Myocyte (in vitro differentiated cells): Measurements from ENCODE around the gene ARHGEF4. TPM values are rescaled to one million over a fixed set of nuclear protein-coding genes. Genes with fewer than 3 reads are reported as not detected.

Experiments
- DNase-seq: peaks from one replicate; pipeline ENCODE4 v3.0.0-alpha.2; 2012; ENCODE audit warnings: low read depth
- total RNA-seq: library from RNA; depleted of rRNA; stranded (reverse); fragments of >200 nt; gene quantifications from 2 replicates; pipeline ENCODE4 v1.2.3, GENCODE V29; 2014

Gene ARHGEF4
- total RNA-seq, 1 donor from 2014 or later, result 0.86 TPM

DNA sequence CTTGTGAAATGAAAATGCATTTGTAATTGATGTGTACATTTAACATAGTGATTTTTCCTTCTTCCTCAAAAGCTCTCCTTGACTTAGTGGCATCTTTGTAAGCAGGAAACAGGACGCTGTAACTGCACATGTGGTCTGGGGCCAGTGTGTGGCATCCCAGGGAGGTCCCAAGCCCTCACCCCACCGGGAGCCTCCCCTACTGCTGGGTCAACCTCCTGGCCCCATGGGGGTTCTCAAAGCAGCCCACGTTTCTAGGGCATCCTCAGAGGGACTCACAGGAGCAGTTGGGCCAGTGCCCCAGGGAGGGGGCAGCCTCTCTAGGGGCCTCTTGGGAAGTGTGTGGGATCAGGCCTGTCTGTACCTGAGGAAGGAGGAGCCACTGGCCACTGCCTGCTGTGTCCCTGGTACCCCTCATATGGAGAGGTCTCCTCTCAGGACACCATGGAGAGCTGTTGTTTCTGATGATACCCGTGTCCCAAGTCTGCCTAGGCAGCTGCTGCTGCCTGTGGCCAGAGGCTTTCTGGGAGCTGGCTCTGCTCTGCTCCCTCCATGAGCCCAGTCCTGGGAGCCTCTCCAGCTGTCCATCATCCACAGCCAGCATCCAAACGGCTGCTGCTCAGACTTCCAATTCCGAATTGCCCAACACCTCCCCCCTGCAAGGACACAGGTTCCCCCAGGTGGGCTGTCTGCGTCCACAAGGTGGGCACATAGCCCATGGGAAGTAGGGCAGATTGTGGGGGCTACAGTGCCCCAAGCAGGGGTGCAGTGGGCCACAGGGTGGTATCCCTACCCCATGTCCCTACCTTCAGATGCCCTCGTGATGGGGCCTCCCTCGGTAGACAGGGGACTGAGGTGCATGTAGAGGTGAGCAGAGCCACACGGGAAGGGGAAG, 13.4 kb downstream of the ARHGEF4 start:
- no peak for DNase-seq

DNA sequence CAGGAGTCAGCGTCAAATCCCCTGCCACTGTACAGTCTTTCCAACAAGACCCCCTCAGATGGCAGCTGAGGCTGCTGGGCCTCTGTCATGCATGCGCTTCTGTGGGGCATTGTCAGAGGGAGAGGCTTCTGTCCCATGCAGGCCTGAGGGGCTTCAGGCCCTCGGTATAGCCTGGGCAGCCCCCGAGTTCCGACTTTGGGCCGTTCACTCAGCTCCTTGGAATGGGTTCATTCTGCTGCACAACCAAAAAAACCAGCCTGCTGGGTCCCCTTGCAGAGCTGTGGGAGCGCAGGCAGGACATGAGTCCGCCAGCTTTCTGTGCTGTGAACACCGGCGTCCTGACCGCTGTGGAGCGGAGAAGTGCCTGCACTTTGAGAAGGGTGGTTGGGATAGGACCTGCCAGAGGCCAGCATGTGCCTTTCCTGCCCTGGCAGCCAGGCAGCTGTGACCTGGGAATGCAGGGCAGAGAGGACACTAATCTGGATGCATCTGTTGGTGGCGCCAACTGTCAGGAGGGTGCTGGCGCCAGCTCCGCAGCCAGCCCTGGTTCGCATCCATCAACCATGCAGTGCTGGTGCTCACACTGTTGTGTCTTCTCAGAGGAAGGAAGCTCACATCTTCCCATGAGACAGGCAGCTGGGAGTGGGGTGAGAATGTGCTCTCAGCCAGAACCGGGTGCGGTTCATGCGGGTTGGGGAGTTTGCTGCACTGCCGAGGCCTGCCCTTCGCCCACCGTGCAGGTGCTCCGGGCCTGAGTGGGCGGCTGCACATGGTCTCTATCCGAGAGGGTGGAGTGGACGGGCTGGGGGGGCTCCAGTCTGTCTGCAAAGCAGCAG, 14.3 kb downstream of the ARHGEF4 start:
- DNase-seq, result peak; percentile 2

DNA sequence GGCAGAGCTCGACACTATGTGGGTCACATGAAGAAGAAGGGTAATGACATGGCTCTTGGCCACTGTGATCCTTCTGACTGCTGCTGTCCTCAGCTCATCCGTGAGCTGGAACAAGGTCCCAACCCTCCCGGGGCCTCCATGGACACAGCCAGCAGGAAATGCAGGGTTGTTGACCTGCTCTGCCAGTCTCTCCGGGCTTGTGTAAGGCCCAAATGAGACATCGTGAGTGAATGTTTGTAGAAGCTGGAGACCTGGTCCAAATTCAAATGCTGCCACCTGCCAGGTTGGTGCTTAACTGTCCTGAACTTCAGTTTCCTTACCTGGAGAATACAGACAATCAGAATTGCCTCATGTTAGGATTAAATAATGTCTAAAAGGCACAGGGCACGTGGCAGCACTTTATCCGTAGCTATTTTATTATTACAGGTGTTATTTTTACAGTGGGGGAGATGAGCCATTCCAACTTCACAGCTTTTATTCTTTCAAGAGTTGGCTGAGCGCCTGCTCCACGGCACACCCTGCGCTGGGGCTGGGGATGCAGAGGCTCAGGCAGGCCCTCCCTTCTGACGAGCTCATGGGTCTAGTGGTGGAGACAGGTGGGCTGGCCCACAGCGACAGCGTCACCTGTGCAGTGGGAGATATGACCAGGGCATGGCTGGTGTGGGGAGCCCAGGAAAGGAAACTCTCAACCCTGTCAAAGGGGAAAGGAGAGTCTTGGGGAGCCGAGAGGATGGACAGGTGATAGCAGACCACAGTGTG, 15.1 kb downstream of the ARHGEF4 start:
- DNase-seq, result no peak

DNA sequence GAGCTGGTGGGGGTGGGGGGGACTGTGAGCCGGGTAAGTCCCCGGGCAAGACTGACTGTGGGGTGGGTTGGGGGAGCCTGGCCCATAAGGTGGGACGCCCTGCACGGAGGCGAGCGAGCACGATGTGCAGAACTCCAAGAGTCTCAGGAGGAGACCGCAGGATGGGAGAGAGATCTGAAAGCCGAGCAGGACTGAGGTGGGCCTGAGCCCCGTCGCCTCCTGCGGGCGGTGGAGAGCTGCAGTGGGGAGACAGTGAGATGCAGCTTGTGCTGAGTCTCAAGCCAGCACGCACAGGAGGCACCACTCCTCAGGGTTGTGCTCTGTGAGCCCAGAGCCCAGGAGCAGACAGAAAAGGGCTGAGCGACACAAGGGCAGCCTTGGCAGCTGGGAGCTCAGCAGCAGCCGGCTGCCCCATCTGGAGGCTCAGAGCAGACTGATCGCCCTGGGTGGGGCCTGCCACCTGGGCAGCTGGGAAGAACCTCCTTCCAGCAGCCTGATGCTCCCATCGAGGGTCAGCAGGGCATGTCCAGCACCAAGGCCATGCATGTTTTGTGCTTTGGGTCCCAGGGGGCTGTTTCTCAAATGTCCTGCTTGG, 15.9 kb downstream of the ARHGEF4 start:
- no peak for DNase-seq

DNA sequence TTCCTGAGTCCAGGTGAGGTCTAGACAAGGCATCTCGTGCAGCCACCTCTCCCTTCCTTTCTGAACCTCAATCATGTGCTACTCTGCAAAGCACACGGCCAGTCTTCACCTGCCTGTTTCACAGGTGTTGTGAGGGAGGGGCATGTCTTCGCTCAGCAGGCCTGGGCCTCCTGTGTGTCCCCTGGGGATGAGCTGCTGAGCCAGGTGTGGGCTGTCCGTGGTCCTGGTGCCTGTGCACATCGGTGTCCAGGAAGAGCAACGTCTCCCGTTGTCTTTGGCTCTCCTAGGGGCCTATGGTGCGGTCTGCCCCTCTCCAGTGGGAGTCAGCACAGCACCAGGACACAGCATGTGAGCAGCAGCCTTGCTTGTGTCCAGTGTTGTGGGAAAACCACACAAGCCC, 16.7 kb downstream of the ARHGEF4 start:
- no peak for DNase-seq

DNA sequence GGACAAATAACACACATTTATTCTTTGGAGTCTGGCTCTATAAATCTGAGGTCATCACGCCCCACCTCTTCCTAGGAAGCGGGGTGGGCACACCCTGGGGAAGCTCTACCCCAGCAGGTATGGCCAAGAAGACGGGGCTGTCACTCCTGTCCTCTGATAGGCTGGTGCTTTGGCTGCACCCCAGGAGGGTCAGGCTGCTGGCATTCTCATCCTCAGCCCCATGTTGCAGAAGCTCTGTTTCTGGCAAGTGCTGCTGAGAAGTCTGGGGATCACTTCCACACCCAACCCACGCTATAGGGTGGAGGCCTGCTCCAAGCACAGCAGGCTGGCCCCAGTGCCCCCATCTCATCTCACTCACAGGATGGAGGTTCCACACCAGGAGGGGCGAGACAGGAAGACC, 17.6 kb downstream of the ARHGEF4 start:
- DNase-seq, result no peak

DNA sequence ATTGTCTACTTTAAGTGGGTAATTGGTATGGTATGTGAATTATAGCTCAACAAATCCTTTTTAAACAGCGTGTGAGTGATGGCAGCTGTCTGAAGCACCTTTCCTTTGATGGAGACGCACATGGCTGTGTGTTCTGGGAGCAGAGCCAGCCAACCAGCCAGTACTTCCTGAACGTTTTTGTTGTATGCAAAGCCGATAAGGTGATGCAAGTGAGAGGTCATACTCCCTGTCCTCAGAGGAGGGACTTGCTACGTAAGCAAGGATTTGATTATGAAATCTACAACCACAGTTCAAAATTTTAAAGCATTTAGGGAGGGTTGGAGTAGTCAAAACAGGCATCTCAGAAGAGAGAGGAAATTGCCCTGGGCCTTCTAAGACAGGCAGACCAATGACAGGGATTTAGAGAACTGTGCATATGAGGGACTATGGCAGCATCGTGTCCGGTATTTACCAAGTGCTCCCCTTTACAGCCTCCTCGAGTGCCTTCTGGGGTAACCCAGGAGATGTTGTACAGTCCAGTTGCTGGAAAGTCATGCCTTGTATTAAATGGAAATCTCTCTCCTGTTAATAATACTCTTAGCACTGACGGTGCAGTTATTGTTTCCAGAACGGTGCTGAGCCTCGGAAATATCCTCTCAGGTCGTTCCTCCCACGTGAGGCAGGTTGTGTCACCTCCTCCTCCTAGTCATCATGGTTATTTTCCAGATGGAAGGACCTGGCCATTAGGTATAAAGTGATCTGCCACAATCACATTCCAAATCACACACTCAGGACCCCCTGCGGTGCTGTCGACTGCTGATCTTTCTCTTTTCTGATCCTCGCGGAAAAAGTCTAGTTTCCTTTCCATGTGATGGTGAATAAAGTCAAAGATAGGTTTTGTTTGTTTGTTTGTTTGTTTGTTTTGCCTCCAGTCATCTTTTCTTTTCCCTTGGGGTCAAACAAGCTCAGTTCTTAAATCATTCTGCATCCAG, 28.4 kb downstream of the ARHGEF4 start:
- no peak for DNase-seq

DNA sequence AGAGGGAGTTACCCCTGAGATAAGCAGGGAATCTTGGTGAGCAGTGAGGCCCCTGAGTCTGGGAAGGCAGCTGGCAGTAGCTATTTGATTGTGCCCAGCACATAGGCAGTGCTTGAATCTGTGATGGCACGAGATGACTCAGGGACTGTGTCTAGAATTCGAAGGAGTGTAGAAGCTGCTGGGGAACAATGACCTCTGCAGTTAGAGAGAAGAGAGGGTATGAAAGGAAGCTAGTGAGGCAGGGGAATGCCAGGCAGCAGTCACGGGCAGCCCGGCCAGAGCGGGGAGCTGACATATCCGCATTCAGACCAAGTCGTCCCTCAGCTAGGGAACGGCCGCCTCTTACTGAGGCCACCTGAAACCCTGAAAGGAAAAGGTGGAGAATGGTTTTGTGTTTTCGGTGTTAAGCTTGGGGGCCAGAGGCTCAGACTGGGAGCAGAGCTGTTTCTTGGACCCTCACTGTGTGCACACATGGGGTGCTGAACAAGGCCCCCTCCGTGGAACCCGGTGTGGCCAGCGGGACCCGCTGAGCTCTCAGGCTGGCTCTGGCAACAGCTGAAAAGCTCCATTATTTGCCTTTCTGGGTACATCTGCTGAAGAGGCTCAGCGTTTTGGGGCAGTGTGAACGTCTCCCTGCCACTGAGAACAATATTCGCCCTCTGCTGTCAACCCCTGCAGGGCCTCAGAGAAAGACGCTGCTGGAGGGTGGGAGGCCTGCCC, 32.9 kb downstream of the ARHGEF4 start:
- no peak for DNase-seq

DNA sequence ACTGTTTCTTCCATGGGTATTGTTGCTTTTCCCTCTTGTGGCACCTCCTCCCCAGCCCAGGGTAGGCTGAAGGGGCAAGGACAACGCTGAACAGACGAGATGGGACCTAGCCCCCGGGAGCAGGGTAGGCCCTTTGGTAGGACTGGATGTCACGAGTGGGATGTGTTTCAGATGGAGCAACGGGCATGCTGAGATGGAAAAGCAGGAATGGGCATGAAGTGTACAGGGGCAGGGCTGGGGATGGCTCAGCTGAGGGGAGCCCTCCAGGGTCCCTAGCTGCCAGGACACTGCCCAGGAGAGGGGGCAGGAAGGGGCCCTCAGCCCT, 33.4 kb downstream of the ARHGEF4 start:
- no peak for DNase-seq

DNA sequence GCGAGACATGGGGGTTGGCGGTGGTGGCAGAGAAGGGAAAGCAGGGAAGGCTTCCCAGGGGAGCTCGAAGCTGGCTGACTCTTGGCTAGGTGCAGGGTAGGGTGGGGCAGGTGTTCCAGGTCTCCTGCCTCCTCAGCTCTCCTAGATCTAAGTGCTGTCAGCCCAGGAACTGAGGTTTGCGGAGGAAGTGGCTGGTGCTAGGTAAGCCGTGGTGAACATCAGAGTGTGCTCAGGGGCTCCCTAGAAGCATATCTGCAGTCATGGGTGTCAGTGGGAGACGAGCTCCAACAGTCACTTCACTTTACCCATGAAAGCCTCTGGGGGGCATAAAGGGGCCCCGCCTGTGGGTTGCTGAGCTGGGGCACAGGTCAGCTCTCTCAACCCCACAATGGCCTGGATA, 34.1 kb downstream of the ARHGEF4 start:
- DNase-seq, result no peak

DNA sequence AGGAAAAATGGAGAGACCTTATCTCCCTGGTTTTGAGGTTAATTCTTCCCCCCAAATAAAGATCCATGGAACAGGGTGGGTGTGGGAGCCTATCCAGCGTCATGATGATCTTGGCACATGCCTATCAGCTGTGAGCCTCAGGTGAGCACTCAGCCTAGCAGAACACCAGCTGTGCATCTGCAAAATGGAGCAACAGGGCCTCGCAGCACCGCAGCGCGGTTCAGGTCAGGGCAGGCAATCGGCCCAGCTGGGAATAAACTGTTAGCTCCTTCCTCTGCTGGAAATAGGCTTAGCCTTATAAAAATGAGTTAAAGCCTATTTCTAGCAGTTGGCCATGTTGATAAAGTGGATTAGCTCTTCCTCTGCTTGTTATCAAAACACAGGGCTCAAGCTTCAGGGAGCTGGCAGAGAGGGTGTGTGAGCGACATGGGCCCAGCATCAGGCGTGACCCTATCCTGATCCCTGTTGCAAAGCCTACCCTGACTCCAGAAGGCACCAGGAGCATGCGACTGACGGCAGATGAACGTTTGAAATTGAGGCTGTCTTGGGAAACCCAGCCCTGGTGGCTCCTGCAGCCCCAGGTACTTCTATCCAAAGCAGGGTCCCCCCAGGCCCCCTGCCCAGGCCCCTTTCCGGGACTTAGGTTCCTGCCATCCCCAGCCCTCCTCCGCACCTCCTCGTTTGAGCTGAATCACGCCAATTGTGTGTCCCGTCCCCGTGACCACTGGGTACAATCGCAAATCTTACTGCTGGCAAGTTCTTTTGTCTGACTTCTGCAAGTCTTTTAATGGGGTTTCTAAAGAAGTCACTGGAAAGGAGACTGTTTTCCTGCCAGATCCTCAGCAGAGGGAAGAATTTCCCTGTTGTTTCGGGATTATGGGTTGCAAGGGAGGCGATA, 35.4 kb downstream of the ARHGEF4 start:
- no peak for DNase-seq

DNA sequence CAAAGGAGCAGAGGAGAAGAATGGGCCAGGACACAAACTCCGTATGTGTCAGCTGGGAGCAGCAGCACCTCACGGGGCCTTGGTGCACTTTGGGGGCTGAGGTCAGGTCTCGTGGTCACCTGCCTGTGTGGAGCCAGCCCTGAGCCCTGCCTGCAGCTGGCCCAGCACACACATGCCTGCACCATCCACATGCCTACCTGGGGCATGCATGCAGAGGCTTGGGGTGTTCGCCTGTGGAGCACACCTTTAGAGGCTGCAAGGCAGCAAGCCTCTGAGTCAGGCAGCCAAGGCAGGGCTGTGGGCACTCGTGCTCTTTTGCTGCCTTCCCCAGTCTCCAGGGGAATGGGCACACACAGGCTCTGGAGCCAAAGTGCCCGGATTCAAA, 36.0 kb downstream of the ARHGEF4 start:
- no peak for DNase-seq

DNA sequence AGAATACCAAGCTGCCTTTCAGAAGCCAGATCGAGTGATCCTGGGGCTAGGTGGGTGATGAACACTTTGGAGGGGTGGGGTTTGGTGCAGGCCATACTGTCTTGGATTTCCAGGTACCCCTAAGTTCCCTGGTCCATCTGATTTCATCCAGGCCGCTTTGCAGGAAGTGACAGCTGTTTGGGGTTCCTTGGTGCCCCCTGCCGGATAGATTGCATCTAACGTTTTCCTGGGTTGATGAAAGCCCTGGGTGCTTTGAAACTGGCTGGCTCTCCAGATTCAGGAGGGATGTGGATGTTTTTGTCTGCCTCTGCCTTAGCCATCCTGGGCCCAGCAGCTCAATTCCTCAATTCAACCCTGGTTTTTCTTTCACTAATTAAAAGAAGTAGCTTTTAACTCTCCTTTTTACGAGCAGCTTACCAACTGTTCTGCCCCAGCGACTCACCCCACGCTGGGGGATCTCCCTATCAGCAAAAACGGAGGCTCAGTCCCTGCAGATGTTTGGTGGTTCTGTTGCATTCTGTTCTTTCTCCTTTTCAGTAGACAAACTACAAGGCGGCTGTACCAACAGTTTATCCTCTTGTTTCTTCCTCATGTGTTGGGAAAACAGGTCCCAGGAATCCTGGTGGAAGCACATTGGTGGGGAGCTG, 37.1 kb downstream of the ARHGEF4 start:
- peak; percentile 57 for DNase-seq

DNA sequence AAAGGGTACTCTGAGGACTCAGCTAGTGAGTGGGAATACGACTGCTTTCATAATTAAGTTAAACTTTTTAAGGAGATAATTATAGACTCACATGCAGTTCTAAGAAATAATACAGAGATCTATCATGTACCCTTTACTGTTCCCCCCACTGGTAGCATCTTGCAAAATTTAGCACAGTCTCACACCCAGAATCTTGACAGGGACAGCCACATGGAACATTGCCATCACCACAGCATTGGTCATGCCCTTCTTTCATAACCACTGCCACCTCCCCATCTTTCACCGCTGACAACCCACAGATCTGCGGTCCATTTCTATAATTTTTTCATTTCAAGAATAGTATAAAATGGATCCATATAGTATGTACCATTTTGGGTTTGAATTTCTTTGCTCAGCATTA, 37.8 kb downstream of the ARHGEF4 start:
- no peak for DNase-seq

DNA sequence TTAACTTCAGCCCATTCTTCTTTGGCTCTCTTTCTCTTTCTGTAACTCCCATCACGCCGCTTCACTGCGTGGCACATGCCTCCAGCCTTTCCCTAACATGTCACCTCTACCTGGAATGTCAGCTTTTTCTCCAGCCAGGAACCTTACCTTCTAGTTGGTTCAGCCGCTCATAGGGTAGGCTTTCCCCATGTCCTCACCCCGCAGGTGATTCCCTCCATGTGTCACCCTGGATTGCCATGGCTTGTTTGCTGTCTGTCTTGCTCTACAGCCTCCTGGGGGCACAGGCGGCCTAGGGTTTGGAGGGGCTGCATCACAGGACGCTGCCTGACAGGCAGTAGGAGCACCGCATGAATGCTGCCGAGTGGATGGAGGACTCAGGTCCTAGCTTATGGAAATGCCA, 39.2 kb downstream of the ARHGEF4 start:
- no peak for DNase-seq

DNA sequence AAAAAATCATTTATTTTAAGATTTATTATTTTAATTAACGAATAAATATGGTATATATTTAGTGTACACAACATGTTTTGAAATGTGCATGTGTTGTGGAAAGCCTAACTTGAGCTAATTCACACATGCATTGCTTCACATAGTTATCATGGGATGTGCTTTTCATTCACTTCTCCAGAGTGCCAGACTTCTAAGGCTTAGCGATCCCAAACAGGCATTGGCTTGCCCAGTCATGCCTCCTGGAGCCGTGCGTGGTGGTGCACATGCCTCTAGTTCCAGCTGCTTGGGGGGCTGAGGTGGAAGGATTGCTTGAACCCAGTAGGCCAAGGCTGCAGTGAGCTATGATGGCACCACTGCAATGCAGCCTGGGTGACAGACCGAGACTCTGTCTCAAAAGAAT, 40.5 kb downstream of the ARHGEF4 start:
- no peak for DNase-seq

DNA sequence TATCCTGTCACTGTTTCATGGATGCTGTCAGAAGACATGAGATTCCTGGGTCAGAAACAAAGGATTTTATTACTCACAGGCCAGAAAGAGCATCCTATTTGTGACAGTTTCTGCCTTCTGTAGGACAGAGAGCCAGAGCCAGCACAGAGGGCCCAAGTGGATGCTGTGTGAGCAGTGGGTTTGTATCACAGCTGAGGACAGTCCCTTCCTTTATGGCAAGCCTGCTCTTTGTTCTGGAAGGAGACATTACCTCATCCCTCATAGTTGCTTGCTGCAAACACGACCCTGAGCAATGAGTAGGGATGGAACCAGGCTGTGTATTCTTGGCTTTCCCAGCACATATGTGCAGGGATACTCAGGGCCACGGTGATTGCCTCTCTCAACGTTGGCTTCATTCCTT, 41.6 kb downstream of the ARHGEF4 start:
- DNase-seq, result no peak

DNA sequence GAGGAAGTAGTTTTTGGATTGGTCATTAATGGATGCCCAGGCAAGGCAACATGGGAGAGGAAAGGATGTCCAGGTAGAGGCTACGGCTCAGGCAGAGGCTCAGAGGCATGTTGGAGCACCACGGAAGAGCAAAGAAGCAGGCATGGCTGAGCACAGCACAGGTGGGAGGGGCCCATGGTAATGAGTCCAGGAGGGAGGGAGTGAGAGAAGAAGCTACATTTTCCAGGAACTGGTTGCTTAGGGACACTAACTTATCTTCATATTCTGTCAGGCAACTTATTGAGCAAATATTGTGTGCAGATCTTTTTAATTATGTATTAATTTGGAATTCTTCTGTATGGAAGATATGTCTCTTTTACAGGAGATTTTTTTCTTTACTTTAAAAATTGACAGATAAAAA, 42.2 kb downstream of the ARHGEF4 start:
- DNase-seq, result no peak
